Upper lobe of left lung (tissue), 4 donors: ENCODE results near the gene KLRF1.

Experiments used
- POLR2A ChIP-seq, 4 donors: fragments of 450-650 bp; IDR thresholded peaks; one replicate each; pipeline ENCODE4 v1.5.1; 2016 to 2017; ENCODE audit warnings: antibody characterized with exemption in 4 of 4, mild to moderate bottlenecking in 2 of 4
- POLR2AphosphoS5 ChIP-seq, 2 donors: sonication (generic); formaldehyde crosslinking; IDR thresholded peaks; one replicate each; pipeline ENCODE4 v1.5.1; 2017; ENCODE audit warnings: antibody characterized with exemption in 2 of 2
- TF ChIP-seq, protein P1 (sequence below), 6 experiments: fragments of 450-650 bp in 4 of 6; fragments of 200-600 bp in 2 of 6; sonication (generic) in 2 of 6; IDR thresholded peaks; one replicate each; pipeline ENCODE4 v1.5.1; 2016 to 2019; ENCODE audit warnings: antibody characterized with exemption in 6 of 6

DNA sequence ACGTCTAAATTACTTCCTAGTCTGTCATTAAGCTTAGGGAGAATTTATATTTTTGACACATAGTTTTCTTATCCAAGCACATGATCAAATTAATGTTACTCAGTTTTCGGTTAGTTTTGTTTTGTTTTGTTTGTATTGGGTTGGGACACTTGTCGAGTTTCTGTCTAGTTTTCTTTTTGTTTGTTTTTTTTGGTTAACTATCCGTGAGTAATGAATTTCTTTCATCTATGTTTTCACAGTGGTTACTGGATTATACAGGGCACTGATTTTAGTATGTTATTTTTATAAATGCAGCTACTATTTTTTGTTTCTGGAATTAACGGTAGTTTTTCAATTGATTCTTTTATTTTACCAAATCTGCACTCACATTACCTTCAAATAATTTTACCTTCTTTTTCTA lies 2.7 kb downstream of the KLRF1 start:
- TF ChIP-seq, protein P1, sequence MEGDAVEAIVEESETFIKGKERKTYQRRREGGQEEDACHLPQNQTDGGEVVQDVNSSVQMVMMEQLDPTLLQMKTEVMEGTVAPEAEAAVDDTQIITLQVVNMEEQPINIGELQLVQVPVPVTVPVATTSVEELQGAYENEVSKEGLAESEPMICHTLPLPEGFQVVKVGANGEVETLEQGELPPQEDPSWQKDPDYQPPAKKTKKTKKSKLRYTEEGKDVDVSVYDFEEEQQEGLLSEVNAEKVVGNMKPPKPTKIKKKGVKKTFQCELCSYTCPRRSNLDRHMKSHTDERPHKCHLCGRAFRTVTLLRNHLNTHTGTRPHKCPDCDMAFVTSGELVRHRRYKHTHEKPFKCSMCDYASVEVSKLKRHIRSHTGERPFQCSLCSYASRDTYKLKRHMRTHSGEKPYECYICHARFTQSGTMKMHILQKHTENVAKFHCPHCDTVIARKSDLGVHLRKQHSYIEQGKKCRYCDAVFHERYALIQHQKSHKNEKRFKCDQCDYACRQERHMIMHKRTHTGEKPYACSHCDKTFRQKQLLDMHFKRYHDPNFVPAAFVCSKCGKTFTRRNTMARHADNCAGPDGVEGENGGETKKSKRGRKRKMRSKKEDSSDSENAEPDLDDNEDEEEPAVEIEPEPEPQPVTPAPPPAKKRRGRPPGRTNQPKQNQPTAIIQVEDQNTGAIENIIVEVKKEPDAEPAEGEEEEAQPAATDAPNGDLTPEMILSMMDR (IDR thresholded peaks at IDR 0.05), result no peak
- no peak for TF ChIP-seq POLR2A (IDR thresholded peaks at IDR 0.05)
- no peak for TF ChIP-seq POLR2AphosphoS5 (IDR thresholded peaks at IDR 0.05)
